MCF 10A (cell line): ENCODE measurements around the gene OBSL1. TPM values are rescaled to one million over a fixed set of nuclear protein-coding genes. Genes with fewer than 3 reads are reported as not detected.

Experiments
- BruUV-seq: library from RNA; stranded (reverse); fragments of 400-500 nt; replicated peaks from 2 replicates; lab custom pipeline; 2021; lab: Mats Ljungman, UMichigan
- CTCF ChIA-PET: fragments of 300-600 bp; sonication (Branson Sonifier 250); formaldehyde crosslinking; extraction: SDS; loops from one replicate; lab custom pipeline; 2021; ENCODE audit warnings: antibody characterized with exemption, inconsistent platforms; lab: Yijun Ruan, JAX
- POLR2A ChIA-PET: fragments of 300-600, 350-650 bp; sonication (Branson Sonifier 250); formaldehyde crosslinking; extraction: SDS; loops from one replicate; lab custom pipeline; 2020; ENCODE audit warnings: antibody characterized with exemption, inconsistent platforms; lab: Yijun Ruan, JAX
- DNase-seq: peaks from one replicate; pipeline ENCODE4 v3.0.0-alpha.2; 2018; ENCODE audit not compliant: unreplicated experiment
- H3K27ac Mint-ChIP-seq: one replicate; pipeline ENCODE4 v1.8.0; 2022; ENCODE audit warnings: mild to moderate bottlenecking, low read depth, mixed read lengths; ENCODE audit not compliant: unreplicated experiment
- H3K27me3 Mint-ChIP-seq: one replicate; pipeline ENCODE4 v1.8.0; 2022; ENCODE audit warnings: mixed read lengths; ENCODE audit not compliant: insufficient read depth, unreplicated experiment
- H3K36me3 Mint-ChIP-seq: one replicate; pipeline ENCODE4 v1.8.0; 2022; ENCODE audit warnings: mild to moderate bottlenecking, moderate library complexity, mixed read lengths; ENCODE audit not compliant: insufficient read depth, unreplicated experiment
- H3K4me1 Mint-ChIP-seq: one replicate; pipeline ENCODE4 v1.8.0; 2022; ENCODE audit warnings: mixed read lengths; ENCODE audit not compliant: insufficient read depth, unreplicated experiment
- H3K4me3 Mint-ChIP-seq: one replicate; pipeline ENCODE4 v1.8.0; 2022; ENCODE audit warnings: mild to moderate bottlenecking, moderate library complexity, mixed read lengths; ENCODE audit not compliant: unreplicated experiment
- H3K9me3 Mint-ChIP-seq: one replicate; pipeline ENCODE4 v1.8.0; 2022; ENCODE audit warnings: mixed read lengths; ENCODE audit not compliant: unreplicated experiment
- CTCF ChIP-seq: fragments of 200-600 bp; IDR thresholded peaks from one replicate; pipeline ENCODE4 v1.8.0; 2022; ENCODE audit warnings: antibody characterized with exemption, mild to moderate bottlenecking; ENCODE audit not compliant: unreplicated experiment
- intact Hi-C: fragments of 100-400 bp; cut with micrococcal nuclease; formaldehyde crosslinking; loops from 2 replicates; pipeline ENCODE4 v1.14.1; 2022
- total RNA-seq: library from RNA; stranded (reverse); gene quantifications from 2 replicates; pipeline ENCODE4 v1.2.3, GENCODE V29; 2022

OBSL1 gene
- total RNA-seq, 1 experiment from 2014 or later = 29.0 TPM

GRCh38 chr2:219578811-219579613, 7.7 kb upstream of the OBSL1 start:
- CTCF ChIA-PET = interaction anchor here (0.6 to 0.7 kb wide), 2 partner anchors 55 to 150 kb away, joined by 3 to 5 read pairs; no protein-coding TSS in a partner anchor
- BruUV-seq = no TSS peak
- TF ChIP-seq CTCF = no peak
- H3K27me3 Mint-ChIP-seq = no peaks in the 10 kb centered on the region
- H3K36me3 Mint-ChIP-seq = no peaks in the 10 kb centered on the region
- peak; percentile 74 for DNase-seq
- POLR2A ChIA-PET = interaction anchor here (0.7 to 3.0 kb wide), 4 partner anchors 18 to 234 kb away, joined by 3 to 12 read pairs (median 4); partner anchors contain the start of gene STK11IP
- no peaks in the 10 kb centered on the region for H3K9me3 Mint-ChIP-seq
- peaks cover 7% of the 10 kb centered on the region for H3K4me1 Mint-ChIP-seq
- H3K4me3 Mint-ChIP-seq = peak overlapping the region; percentile 40
- peak overlapping the region; percentile 78 for H3K27ac Mint-ChIP-seq
- intact Hi-C loops = no loop called here

GRCh38 chr2:219576505-219577388, 5.4 kb upstream of the OBSL1 start:
- no TSS peak for BruUV-seq
- TF ChIP-seq CTCF = no peak
- Mint-ChIP-seq H3K27me3 (no peaks in the 10 kb centered on the region), H3K27ac (no peak overlapping the region), H3K4me3 (no peak overlapping the region), H3K36me3 (peaks cover 5% of the 10 kb centered on the region), H3K9me3 (no peaks in the 10 kb centered on the region), H3K4me1 (peaks cover 12% of the 10 kb centered on the region)
- intact Hi-C loops = no loop called here
- no peak for DNase-seq
- ChIA-PET CTCF (interaction anchor here (0.7 to 1.5 kb wide), 2 partner anchors 16 to 916 kb away, joined by 3 read pairs; no protein-coding TSS in a partner anchor), POLR2A (interaction anchor here (1.2 to 1.4 kb wide), 2 partner anchors 9 to 17 kb away, joined by 3 to 4 read pairs; no protein-coding TSS in a partner anchor)

- H3K36me3 Mint-ChIP-seq = peaks cover 7% of the 10 kb centered on the region
- intact Hi-C loops = no loop called here
- no peak for DNase-seq
- H3K9me3 Mint-ChIP-seq = no peaks in the 10 kb centered on the region
- no peak overlapping the region for H3K4me3 Mint-ChIP-seq
- no peak for TF ChIP-seq CTCF
- ChIA-PET CTCF (interaction anchor here (0.6 to 1.5 kb wide), 3 partner anchors 15 to 27 kb away, joined by 3 to 4 read pairs (median 3); no protein-coding TSS in a partner anchor), POLR2A (no interaction called here)
- H3K27me3 Mint-ChIP-seq = no peaks in the 10 kb centered on the region
- no TSS peak for BruUV-seq
- peaks cover 14% of the 10 kb centered on the region for H3K4me1 Mint-ChIP-seq
- no peak overlapping the region for H3K27ac Mint-ChIP-seq
Measured at GRCh38 chr2:219575566-219576504, 4.5 kb upstream of the OBSL1 start.
